ENCODE results near the gene DOCK4. TPM values are rescaled to one million over a fixed set of nuclear protein-coding genes. Genes with fewer than 3 reads are reported as not detected.

Gene DOCK4
- total and polyA plus RNA-seq, 10 of the 15 experiments (the other 5 are each of a cell fraction or from before 2014, with no cell fraction given), result 0.03 to 0.73 (median 0.38) TPM

DNA sequence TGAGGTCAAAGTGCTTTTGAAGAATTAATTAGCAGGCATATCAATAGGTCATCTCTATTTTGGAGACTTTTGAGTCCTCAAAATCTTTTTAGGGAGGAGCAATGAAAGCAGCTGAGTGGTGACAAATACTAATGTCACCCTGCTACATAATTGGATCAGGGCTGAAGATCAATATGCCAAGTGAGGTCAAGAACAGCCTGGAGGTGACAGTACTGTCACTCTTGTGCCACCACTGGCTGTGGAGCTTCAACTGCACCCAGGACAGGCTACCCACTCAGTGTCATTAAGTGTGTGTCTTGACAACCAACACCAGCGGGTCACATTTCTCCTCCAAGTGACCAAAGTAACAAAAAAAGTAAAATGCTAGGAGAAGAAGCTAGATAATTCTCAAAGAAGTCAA is 167.8 kb downstream of the DOCK4 start:
- ATAC-seq, result no peak
- DNase-seq (ENCODE audit: low read depth, low spot score), result no peak
- BruUV-seq (replicated peaks), result no TSS peak
- ChIA-PET CTCF (no interaction called here), RAD21 (ENCODE audit: unreplicated experiment) (no interaction called here), SMC1A (ENCODE audit: uncharacterized antibody, unreplicated experiment) (no interaction called here), POLR2A (no interaction called here)
- Histone ChIP-seq H3K27me3 (replicated peaks in 1 of 2; ENCODE audit: control insufficient read depth in 2 of 2, insufficient read depth in 2 of 2, low read length in 1 of 2) (no peaks in the 10 kb centered on the region), H3K9me3 (replicated peaks; ENCODE audit: control insufficient read depth, insufficient read depth, low read length) (no peaks in the 10 kb centered on the region; the same call in 2 of the 3 replicates), H3K79me2 (ENCODE audit: control insufficient read depth, insufficient read depth, low read length) (no peaks in the 10 kb centered on the region), H3K4me3 (no peak overlapping the region), H3K4me2 (ENCODE audit: control insufficient read depth, insufficient read depth) (no peak overlapping the region), H3K4me1 (ENCODE audit: control insufficient read depth, insufficient read depth, low read length) (no peaks in the 10 kb centered on the region), H2AFZ (ENCODE audit: control insufficient read depth, low read depth, low read length) (no peak overlapping the region), H3K9ac (ENCODE audit: control insufficient read depth, insufficient read depth, low read length) (no peak overlapping the region), H3K27ac (ENCODE audit: control insufficient read depth, insufficient read depth) (no peak overlapping the region), H3K36me3 (ENCODE audit: control insufficient read depth in 2 of 2, insufficient read depth in 2 of 2, low read length in 1 of 2) (no peaks in the 10 kb centered on the region), H4K20me1 (ENCODE audit: control insufficient read depth, insufficient read depth) (no peaks in the 10 kb centered on the region)
- in situ Hi-C loops (cut with MboI), result no loop called here
- TF ChIP-seq BCL11A (IDR thresholded peaks at IDR 0.05; ENCODE audit: low read depth, low read length) (no peak), REST (IDR thresholded peaks at IDR 0.05; ENCODE audit: low read depth, low read length) (no peak), JUNB (IDR thresholded peaks at IDR 0.05) (no peak), ZSCAN29 (IDR thresholded peaks at IDR 0.05) (no peak)
- TF ChIP-seq, protein P1, sequence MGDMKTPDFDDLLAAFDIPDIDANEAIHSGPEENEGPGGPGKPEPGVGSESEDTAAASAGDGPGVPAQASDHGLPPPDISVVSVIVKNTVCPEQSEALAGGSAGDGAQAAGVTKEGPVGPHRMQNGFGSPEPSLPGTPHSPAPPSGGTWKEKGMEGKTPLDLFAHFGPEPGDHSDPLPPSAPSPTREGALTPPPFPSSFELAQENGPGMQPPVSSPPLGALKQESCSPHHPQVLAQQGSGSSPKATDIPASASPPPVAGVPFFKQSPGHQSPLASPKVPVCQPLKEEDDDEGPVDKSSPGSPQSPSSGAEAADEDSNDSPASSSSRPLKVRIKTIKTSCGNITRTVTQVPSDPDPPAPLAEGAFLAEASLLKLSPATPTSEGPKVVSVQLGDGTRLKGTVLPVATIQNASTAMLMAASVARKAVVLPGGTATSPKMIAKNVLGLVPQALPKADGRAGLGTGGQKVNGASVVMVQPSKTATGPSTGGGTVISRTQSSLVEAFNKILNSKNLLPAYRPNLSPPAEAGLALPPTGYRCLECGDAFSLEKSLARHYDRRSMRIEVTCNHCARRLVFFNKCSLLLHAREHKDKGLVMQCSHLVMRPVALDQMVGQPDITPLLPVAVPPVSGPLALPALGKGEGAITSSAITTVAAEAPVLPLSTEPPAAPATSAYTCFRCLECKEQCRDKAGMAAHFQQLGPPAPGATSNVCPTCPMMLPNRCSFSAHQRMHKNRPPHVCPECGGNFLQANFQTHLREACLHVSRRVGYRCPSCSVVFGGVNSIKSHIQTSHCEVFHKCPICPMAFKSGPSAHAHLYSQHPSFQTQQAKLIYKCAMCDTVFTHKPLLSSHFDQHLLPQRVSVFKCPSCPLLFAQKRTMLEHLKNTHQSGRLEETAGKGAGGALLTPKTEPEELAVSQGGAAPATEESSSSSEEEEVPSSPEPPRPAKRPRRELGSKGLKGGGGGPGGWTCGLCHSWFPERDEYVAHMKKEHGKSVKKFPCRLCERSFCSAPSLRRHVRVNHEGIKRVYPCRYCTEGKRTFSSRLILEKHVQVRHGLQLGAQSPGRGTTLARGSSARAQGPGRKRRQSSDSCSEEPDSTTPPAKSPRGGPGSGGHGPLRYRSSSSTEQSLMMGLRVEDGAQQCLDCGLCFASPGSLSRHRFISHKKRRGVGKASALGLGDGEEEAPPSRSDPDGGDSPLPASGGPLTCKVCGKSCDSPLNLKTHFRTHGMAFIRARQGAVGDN (IDR thresholded peaks at IDR 0.05), result no peak
- FAIRE-seq, result no peak
- WGBS (ENCODE audit: insufficient coverage, insufficient replicate concordance, low lambda C conversion rate, missing lambda C conversion rate), result 94% methylated on average over 1 of the region's 1 CpG
- intact Hi-C loops (cut with micrococcal nuclease; ENCODE audit: unreplicated experiment), result no loop called here
